ENCODE data around the gene CYB561. TPM values are rescaled to one million over a fixed set of nuclear protein-coding genes. Genes with fewer than 3 reads are reported as not detected.

The CYB561 gene
- total RNA-seq, 1 donor from 2014 or later, result 16.0 TPM

- H3K4me3 ChIP-seq (ENCODE audit: low read depth, low read length), result no peak overlapping the region
- TF ChIP-seq, protein P1, sequence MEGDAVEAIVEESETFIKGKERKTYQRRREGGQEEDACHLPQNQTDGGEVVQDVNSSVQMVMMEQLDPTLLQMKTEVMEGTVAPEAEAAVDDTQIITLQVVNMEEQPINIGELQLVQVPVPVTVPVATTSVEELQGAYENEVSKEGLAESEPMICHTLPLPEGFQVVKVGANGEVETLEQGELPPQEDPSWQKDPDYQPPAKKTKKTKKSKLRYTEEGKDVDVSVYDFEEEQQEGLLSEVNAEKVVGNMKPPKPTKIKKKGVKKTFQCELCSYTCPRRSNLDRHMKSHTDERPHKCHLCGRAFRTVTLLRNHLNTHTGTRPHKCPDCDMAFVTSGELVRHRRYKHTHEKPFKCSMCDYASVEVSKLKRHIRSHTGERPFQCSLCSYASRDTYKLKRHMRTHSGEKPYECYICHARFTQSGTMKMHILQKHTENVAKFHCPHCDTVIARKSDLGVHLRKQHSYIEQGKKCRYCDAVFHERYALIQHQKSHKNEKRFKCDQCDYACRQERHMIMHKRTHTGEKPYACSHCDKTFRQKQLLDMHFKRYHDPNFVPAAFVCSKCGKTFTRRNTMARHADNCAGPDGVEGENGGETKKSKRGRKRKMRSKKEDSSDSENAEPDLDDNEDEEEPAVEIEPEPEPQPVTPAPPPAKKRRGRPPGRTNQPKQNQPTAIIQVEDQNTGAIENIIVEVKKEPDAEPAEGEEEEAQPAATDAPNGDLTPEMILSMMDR (conservative IDR thresholded peaks at IDR 0.05; ENCODE audit: low read depth, low read length), result no peak
- no peak for DNase-seq (ENCODE audit: low read depth)
These were observed 45.3 kb upstream of the CYB561 start for GRCh38 chr17:63491413-63491812.

DNA sequence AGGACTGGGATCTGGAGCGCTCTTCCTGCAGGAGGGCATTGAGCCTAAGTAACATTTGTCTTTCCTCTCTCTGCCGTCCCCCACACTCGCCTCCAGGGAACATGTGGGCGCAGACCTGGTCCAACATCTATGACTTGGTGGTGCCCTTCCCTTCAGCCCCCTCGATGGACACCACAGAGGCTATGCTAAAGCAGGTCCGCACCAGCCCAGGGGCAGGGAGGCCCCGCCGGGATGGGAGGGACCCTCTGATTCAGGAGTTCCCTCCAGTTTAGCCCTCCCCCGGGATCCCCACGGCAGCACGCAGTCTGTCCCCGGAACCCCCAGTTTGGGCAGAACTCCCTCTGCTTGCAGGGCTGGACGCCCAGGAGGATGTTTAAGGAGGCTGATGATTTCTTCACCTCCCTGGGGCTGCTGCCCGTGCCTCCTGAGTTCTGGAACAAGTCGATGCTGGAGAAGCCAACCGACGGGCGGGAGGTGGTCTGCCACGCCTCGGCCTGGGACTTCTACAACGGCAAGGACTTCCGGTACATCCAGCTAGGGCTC lies 44.8 kb upstream of the CYB561 start:
- DNase-seq (ENCODE audit: low read depth), result no peak
- H3K4me3 ChIP-seq (ENCODE audit: low read depth, low read length), result no peak overlapping the region
- TF ChIP-seq, protein P1 (conservative IDR thresholded peaks at IDR 0.05; ENCODE audit: low read depth, low read length), result no peak

GRCh38 chr17:63490329-63490728 lies 44.2 kb upstream of the CYB561 start:
- no peak overlapping the region for H3K4me3 ChIP-seq (ENCODE audit: low read depth, low read length)
- TF ChIP-seq, protein P1 (conservative IDR thresholded peaks at IDR 0.05; ENCODE audit: low read depth, low read length), result no peak
- no peak for DNase-seq (ENCODE audit: low read depth)

DNA sequence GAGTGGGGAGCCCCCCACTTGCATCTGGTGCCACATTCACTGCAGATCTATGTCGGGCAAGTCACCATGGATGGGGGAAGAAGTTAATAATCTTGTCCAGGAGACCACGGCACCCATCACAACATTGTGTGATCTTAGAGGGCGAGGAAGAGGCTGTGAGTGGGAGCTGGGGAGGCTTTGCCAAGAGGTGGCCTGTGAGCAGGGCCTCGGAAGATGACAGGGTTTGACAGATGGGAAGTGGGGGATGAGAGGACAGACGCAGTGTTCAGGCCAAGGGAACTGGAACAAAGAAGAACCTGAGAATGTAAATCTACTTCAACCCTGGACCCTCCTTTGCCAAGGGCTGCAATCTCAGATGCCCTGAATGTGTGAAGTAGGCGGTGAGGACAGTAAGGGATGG lies 43.2 kb upstream of the CYB561 start:
- TF ChIP-seq, protein P1 (conservative IDR thresholded peaks at IDR 0.05; ENCODE audit: low read depth, low read length), result no peak

DNA sequence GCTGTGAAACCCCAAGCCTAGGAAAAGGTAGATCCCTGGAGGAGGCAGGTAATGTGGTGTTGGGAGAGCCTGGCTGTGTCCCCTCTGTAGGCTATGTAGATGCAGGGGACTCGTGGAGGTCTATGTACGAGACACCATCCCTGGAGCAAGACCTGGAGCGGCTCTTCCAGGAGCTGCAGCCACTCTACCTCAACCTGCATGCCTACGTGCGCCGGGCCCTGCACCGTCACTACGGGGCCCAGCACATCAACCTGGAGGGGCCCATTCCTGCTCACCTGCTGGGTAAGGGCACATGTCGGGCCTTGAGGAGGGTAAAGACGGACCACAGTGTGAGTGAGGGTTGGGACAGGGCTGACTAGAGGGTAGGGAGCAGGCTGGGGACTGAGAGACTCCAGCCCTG lies 42.7 kb upstream of the CYB561 start:
- no peak overlapping the region for H3K4me3 ChIP-seq (ENCODE audit: low read depth, low read length)
- TF ChIP-seq, protein P1 (conservative IDR thresholded peaks at IDR 0.05; ENCODE audit: low read depth, low read length), result no peak
- no peak for DNase-seq (ENCODE audit: low read depth)

More for the DNA sequence above, 43.2 kb upstream of the CYB561 start:
- no peak for DNase-seq (ENCODE audit: low read depth)
- no peak overlapping the region for H3K4me3 ChIP-seq (ENCODE audit: low read depth, low read length)

- TF ChIP-seq, protein P1 (conservative IDR thresholded peaks at IDR 0.05; ENCODE audit: low read depth, low read length), result no peak
- DNase-seq (ENCODE audit: low read depth), result no peak
- H3K4me3 ChIP-seq (ENCODE audit: low read depth, low read length), result no peak overlapping the region
These were observed 40.9 kb upstream of the CYB561 start for GRCh38 chr17:63487014-63487339.

- no peak overlapping the region for H3K4me3 ChIP-seq (ENCODE audit: low read depth, low read length)
- TF ChIP-seq, protein P1 (conservative IDR thresholded peaks at IDR 0.05; ENCODE audit: low read depth, low read length), result no peak
- no peak for DNase-seq (ENCODE audit: low read depth)
These were observed 40.4 kb upstream of the CYB561 start for GRCh38 chr17:63486317-63487013.
